Measurements from ENCODE around the gene TRIP12.

The TRIP12 gene

DNA sequence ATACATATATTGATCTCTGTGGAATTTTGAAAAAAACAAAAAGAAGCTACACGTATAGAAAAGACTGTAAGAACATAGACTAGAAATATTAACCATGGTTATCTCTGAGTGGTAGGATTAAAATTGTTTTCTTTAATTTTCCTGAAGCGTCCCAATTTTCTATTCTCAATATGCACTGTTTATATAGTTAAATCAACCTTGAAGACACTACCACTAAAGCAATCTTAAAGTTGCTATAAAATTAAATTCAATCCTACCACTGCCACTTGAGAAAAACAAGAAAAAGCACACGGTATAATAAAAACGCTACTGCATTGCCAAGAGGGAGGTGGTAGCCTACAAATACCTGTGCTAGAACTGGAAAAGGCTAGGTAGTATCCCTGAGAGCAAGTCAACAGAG is 47.2 kb downstream of the TRIP12 start:
- no peak overlapping the region for H3K4me3 ChIP-seq (ENCODE audit: low read depth, low read length)
- TF ChIP-seq, protein P1, sequence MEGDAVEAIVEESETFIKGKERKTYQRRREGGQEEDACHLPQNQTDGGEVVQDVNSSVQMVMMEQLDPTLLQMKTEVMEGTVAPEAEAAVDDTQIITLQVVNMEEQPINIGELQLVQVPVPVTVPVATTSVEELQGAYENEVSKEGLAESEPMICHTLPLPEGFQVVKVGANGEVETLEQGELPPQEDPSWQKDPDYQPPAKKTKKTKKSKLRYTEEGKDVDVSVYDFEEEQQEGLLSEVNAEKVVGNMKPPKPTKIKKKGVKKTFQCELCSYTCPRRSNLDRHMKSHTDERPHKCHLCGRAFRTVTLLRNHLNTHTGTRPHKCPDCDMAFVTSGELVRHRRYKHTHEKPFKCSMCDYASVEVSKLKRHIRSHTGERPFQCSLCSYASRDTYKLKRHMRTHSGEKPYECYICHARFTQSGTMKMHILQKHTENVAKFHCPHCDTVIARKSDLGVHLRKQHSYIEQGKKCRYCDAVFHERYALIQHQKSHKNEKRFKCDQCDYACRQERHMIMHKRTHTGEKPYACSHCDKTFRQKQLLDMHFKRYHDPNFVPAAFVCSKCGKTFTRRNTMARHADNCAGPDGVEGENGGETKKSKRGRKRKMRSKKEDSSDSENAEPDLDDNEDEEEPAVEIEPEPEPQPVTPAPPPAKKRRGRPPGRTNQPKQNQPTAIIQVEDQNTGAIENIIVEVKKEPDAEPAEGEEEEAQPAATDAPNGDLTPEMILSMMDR (IDR thresholded peaks at IDR 0.05; ENCODE audit: low read depth, low read length) = no peak

DNA sequence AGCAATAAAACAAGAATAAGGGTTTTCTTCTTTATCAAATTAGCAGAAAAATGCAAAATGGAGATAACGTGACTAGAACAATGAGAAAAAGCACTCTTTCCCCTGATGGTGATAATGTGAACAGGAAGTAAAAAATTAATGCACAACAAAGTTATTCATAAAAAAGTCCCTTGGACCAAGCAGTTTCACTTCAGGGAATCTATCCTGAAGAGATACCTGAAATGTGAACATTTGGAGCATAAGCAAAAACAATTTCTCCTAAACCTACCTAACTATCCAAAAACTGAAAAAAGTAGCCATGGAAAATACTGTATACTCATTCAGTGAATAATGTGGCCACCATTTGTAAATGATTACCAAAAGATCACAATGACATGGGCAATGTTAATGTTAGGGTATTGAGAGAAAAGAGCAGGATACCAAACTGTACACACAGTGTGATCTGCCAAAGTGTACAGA is 48.7 kb downstream of the TRIP12 start:
- H3K4me3 ChIP-seq (ENCODE audit: low read depth, low read length) = no peak overlapping the region
- TF ChIP-seq, protein P1 (IDR thresholded peaks at IDR 0.05; ENCODE audit: low read depth, low read length) = no peak

DNA sequence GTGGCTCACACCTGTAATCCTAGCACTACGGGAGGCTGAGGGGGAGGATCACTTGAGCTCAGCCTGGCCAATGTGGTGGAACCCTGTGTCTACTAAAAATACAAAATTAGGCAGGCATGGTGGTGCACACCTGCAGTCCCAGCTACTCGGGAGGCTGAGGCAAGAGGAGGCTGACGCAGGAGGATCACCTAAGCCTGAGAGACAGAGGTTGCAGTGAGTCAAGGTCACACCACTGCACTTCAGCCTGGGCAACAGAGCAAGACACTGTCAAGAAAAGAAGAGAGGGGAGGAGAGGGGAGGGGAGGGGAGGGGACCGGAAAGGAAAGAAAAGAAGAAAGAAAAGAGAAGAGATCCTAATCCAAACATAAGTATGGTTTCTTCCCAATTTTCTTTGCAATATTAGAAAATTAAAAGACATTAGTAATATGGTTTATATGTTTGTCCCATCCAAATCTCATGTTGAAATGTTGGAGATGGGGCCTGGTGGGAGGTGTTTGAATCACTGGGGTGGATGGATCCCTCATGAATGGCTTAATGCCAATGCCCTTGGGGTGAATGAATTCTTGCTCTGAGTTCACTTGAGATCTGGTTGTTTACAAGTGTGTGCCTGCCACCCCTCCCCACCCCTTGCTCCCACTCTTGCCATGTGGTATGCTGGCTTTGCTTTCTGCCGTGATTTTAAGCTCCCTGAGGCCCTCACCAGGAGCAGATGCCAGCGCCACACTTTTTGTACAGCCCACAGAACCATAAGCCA is 50.7 kb downstream of the TRIP12 start:
- TF ChIP-seq, protein P1 (IDR thresholded peaks at IDR 0.05; ENCODE audit: low read depth, low read length) = no peak
- no peak overlapping the region for H3K4me3 ChIP-seq (ENCODE audit: low read depth, low read length)

DNA sequence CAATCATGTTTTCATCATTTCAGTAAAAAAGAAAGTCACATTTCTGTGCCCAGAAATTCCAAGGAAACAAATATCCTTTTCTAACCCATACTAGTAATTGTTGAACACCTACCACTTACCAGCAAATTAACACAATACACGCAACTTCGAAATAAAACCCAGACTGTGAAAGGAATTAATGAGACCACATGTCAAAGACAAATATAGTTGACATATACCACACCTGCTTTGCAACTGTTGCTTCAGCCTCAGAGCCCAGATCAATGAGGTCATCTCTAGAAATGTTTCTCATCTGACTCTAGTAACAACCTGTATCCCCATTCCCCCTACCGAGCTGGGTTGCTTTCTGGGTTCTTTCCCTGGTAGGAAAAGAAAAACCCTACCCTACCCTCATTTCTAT is 52.6 kb downstream of the TRIP12 start:
- TF ChIP-seq, protein P1 (IDR thresholded peaks at IDR 0.05; ENCODE audit: low read depth, low read length) = no peak

DNA sequence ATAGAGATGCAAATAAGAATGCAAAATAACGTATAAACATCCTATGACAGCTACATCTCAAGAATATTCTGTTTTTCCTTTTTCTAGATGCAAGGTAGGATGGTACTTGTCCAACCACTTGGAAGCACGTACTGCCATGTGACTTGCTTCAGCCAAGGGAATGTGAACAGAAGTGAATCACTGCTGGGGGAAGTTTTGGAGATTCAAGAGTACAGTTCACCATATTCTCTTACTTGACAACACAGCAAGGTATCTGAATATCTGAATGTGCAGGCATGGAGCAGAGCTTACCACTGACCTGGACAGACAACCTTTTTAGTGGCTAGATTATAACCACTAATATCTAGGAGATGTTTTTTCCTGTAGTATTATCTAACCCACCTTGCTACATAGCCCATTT is 53.0 kb downstream of the TRIP12 start:
- no peak overlapping the region for H3K4me3 ChIP-seq (ENCODE audit: low read depth, low read length)
- TF ChIP-seq, protein P1 (IDR thresholded peaks at IDR 0.05; ENCODE audit: low read depth, low read length) = no peak

More for the DNA sequence above, 52.6 kb downstream of the TRIP12 start:
- no peak overlapping the region for H3K4me3 ChIP-seq (ENCODE audit: low read depth, low read length)

DNA sequence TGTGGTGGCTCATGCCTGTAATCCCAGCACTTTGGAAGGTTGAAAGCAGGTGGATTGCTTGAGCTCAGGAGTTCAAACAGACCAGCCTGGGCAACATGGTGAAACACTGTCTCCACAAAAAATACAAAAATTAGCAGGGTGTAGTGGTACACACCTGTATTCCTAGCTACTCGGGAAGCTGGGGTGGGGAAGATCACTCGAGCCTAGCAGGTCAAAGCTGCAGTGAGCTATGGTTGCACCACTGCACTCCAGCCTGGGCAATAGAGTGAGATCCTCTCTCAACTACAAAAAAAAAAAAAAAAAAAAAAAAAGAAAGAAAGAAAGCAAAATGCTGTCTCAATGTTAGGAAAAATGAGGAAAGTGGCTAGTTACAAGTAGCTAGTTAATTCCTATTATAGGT is 56.8 kb downstream of the TRIP12 start:
- H3K4me3 ChIP-seq (ENCODE audit: low read depth, low read length) = no peak overlapping the region
- TF ChIP-seq, protein P1 (IDR thresholded peaks at IDR 0.05; ENCODE audit: low read depth, low read length) = no peak

DNA sequence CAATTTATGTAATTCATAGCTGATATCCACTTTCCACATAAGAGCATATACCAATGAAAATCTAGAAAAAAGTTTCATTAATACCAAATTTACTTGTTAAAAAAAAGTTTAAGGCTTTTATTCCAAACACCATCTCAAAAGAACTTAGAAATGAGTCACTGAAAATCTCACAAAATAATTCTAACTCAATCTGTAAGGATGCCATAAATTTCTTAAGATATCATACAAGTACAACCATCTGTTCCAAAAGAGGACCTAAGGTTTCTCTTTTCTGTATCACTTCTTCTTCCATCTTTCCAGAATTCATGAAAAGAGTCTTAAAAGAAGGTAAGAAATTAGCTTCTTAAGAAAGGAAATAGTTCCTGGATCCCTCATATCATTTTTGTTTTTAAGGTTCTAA is 60.4 kb downstream of the TRIP12 start:
- no peak overlapping the region for H3K4me3 ChIP-seq (ENCODE audit: low read depth, low read length)
- TF ChIP-seq, protein P1 (IDR thresholded peaks at IDR 0.05; ENCODE audit: low read depth, low read length) = no peak
